ENCODE data around the gene DYNLT2. TPM values are rescaled to one million over a fixed set of nuclear protein-coding genes. Genes with fewer than 3 reads are reported as not detected.
A peak's percentile ranks its signal among the peaks of the same experiment; 100 is the strongest.
"Not testable (repeated sequence)": the region's sequence is repeated elsewhere in the genome, so short reads cannot be mapped to it uniquely, and the experiment has no call there.

Gene DYNLT2
- total and polyA plus RNA-seq, 2 of the 13 experiments (the other 11 are each of a cell fraction or from before 2014, with no cell fraction given) = 2.1 to 4.3 TPM

- H3K9ac ChIP-seq (ENCODE audit: insufficient read depth, low read depth, low read length); BruUV-seq (replicated peaks); intact Hi-C loops (cut with micrococcal nuclease; ENCODE audit: unreplicated experiment); H3K9me3 ChIP-seq (ENCODE audit: low read length); H2AFZ ChIP-seq (ENCODE audit: low read length); DNase-seq (ENCODE audit: low spot score); H3K4me2 ChIP-seq (ENCODE audit: low read depth, low read length); H3K79me2 ChIP-seq (ENCODE audit: insufficient read depth, low read length); H3K36me3 ChIP-seq (replicated peaks in 1 of 2; ENCODE audit: control insufficient read depth in 1 of 2, insufficient read depth in 2 of 2, low read length in 2 of 2); H3K4me3 ChIP-seq (replicated peaks in 1 of 3; ENCODE audit: insufficient read depth in 1 of 3, low read depth in 2 of 3, low read length in 3 of 3); H3K27me3 ChIP-seq (ENCODE audit: control insufficient read depth in 1 of 2, insufficient read depth in 2 of 2, low read length in 2 of 2); H4K20me1 ChIP-seq (ENCODE audit: insufficient read depth, low read length); CTCF ChIA-PET (ENCODE audit: low intra/inter-chr PET ratio, low total read pairs); in situ Hi-C loops (cut with HindIII; ENCODE audit: extremely low pct_ligation_motif_present, low pct_unique_long_range_greater_than_20kb); TF ChIP-seq SOX6 (IDR thresholded peaks at IDR 0.05): not testable (repeated sequence)
- 67% methylated on average over 10 of the region's 10 CpGs for WGBS (ENCODE audit: low lambda C conversion rate)
- Histone ChIP-seq H3K4me1 (ENCODE audit: insufficient read depth, low read length) (peaks cover 22% of the 10 kb centered on the region), H3K27ac (ENCODE audit: extremely low read length, insufficient read depth, low read length) (peak overlapping the region; percentile 17)
- POLR2A ChIA-PET = interaction anchor here (1.0 to 1.9 kb wide), 5 partner anchors 14 to 64 kb away, joined by 3 to 9 read pairs (median 5); partner anchors contain the start of genes C6orf120, DYNLT2, ERMARD and WDR27
- FAIRE-seq (peak; percentile 99), ATAC-seq (0 out of 3 replicates have a peak, but pooled peaks have one; percentile 20)
- TF ChIP-seq ZNF232 (CRISPR knock-in tag; IDR thresholded peaks at IDR 0.05; ENCODE audit: borderline replicate concordance) (peak; percentile 81), ZNF350 (CRISPR knock-in tag; IDR thresholded peaks at IDR 0.05; ENCODE audit: borderline replicate concordance, low read depth) (peak; percentile 35; the same call in 1 of the 2 replicates), SALL1 (CRISPR knock-in tag; IDR thresholded peaks at IDR 0.05) (peak; percentile 27; the same call in 1 of the 2 replicates), ZBTB21 (CRISPR knock-in tag; IDR thresholded peaks at IDR 0.05) (0 out of 2 replicates have a peak, but pooled peaks have one; percentile 29), ZNF501 (CRISPR knock-in tag; IDR thresholded peaks at IDR 0.05) (0 out of 2 replicates have a peak, but pooled peaks have one; percentile 40), CREB1 (IDR thresholded peaks at IDR 0.05) (0 out of 2 replicates have a peak, but pooled peaks have one; percentile 12), CREB1 (CRISPR knock-in tag; IDR thresholded peaks at IDR 0.05) (peak; percentile 46; the same call in 1 of the 2 replicates), PBX2 (CRISPR knock-in tag; IDR thresholded peaks at IDR 0.05) (peak; percentile 81), THAP11 (CRISPR knock-in tag; IDR thresholded peaks at IDR 0.05) (peak; percentile 14; the same call in 1 of the 2 replicates), ZBTB4 (CRISPR knock-in tag; IDR thresholded peaks at IDR 0.05; ENCODE audit: borderline replicate concordance) (0 out of 2 replicates have a peak, but pooled peaks have one; percentile 52), CBX5 (CRISPR knock-in tag; IDR thresholded peaks at IDR 0.05; ENCODE audit: borderline replicate concordance) (0 out of 2 replicates have a peak, but pooled peaks have one; percentile 21), FOXO4 (CRISPR knock-in tag; conservative IDR thresholded peaks at IDR 0.05) (0 out of 2 replicates have a peak, but pooled peaks have one; percentile 34), ATF3 (CRISPR knock-in tag; IDR thresholded peaks at IDR 0.05) (peak; percentile 55; the same call in 1 of the 2 replicates), SOX6 (CRISPR knock-in tag; IDR thresholded peaks at IDR 0.05) (peak; percentile 43; the same call in 1 of the 2 replicates), TGIF2 (CRISPR knock-in tag; IDR thresholded peaks at IDR 0.05) (peak; percentile 96; the same call in 1 of the 2 replicates), SAP130 (CRISPR knock-in tag; IDR thresholded peaks at IDR 0.05; ENCODE audit: low read depth) (peak; percentile 38; the same call in 1 of the 2 replicates), ATF4 (CRISPR knock-in tag; IDR thresholded peaks at IDR 0.05) (peak in 1 of 2 experiments; percentile 96; a peak in 2 of 4 replicates)
Observed at GRCh38 chr6:169765789-169766188, 14.4 kb upstream of the DYNLT2 start.

All from HepG2 (cell line).